GM23338 (cell line): ENCODE data around the gene RBPMS2.

Experiments used
- CTCF ChIP-seq, 2 experiments: fragments of 200-600 bp in 1 of 2; sonication (generic) in 1 of 2; conservative IDR thresholded peaks; 2 replicates each; pipeline versions ENCODE4 v1.5.1 to v1.6.1; 2016 to 2017; ENCODE audit warnings: antibody characterized with exemption in 2 of 2, low read depth in 2 of 2, mild to moderate bottlenecking in 2 of 2, moderate library complexity in 1 of 2
- EZH2 ChIP-seq: fragments of 200-600 bp; sonication (generic); IDR thresholded peaks from one replicate; pipeline ENCODE4 v1.8.0; 2017; ENCODE audit warnings: antibody characterized with exemption, mild to moderate bottlenecking, low read depth; ENCODE audit not compliant: unreplicated experiment

GRCh38 chr15:64717130-64717529 is 58.3 kb downstream of the RBPMS2 start:
- no peak for TF ChIP-seq CTCF (conservative IDR thresholded peaks at IDR 0.05; ENCODE audit: low read depth in 2 of 2)
- TF ChIP-seq EZH2: no peak
